ENCODE data around the gene SKOR1. TPM values are rescaled to one million over a fixed set of nuclear protein-coding genes. Genes with fewer than 3 reads are reported as not detected.

Gene SKOR1
- total and polyA plus RNA-seq, 2 of the 13 experiments (the other 11 are each of a cell fraction or from before 2014, with no cell fraction given), result 0.09 to 0.11 TPM

DNA sequence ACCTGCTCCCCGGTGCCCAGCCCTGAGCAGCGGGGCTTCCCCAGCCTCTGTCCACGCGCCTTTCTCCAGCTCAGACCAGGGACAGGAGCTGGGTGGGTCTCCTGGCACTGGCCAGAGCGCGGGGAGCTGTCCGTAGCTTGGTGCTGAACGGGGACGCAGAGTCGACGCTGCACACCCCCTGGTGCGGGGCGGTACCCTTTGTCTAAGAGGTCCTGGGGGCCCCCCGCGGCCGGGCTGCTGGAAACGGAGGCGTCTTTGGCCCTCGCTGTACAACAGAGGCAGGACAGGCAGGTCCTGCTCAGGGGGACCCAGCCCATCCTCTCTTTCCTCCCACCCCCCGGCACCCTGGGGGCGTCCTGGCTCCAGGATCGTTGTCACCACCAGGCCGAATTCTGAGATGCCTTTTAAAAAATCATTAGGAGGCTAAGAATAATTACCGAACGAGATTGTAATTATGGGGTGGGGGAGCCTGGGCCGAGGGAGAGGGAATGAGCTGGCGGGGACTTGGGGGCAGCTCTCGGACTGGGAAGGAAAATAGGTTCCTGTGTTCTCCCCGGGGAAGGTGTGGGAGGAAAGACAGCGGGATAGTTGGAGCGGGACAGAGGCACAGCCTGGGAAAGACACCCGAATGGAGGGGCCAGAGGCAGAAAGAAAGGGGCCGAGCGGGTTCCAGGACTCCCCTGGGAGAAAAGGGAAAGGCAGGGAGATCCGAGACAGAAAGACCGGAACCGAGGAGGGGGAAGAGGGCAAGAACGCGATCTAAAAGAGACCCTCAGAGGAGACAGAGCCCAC is 4.1 kb upstream of the SKOR1 start (continued):
- TF ChIP-seq, protein P1, sequence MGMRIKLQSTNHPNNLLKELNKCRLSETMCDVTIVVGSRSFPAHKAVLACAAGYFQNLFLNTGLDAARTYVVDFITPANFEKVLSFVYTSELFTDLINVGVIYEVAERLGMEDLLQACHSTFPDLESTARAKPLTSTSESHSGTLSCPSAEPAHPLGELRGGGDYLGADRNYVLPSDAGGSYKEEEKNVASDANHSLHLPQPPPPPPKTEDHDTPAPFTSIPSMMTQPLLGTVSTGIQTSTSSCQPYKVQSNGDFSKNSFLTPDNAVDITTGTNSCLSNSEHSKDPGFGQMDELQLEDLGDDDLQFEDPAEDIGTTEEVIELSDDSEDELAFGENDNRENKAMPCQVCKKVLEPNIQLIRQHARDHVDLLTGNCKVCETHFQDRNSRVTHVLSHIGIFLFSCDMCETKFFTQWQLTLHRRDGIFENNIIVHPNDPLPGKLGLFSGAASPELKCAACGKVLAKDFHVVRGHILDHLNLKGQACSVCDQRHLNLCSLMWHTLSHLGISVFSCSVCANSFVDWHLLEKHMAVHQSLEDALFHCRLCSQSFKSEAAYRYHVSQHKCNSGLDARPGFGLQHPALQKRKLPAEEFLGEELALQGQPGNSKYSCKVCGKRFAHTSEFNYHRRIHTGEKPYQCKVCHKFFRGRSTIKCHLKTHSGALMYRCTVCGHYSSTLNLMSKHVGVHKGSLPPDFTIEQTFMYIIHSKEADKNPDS (CRISPR knock-in tag; IDR thresholded peaks at IDR 0.05), result no peak
- TF ChIP-seq SOX13 (IDR thresholded peaks at IDR 0.05) (no peak), SOX13 (CRISPR knock-in tag; conservative IDR thresholded peaks at IDR 0.05 in 1 of 2, IDR thresholded peaks at IDR 0.05 in 1 of 2) (0 out of 4 replicates have a peak, but pooled peaks of 1 of the 2 experiments have one; percentile 9), ARNT2 (CRISPR knock-in tag; IDR thresholded peaks at IDR 0.05; ENCODE audit: low read depth) (0 out of 2 replicates have a peak, but pooled peaks have one; percentile 44), ZNF317 (CRISPR knock-in tag; IDR thresholded peaks at IDR 0.05) (0 out of 2 replicates have a peak, but pooled peaks have one; percentile 29), ZNF777 (CRISPR knock-in tag; IDR thresholded peaks at IDR 0.05) (no peak), SP140L (CRISPR knock-in tag; IDR thresholded peaks at IDR 0.05; ENCODE audit: borderline replicate concordance) (peak; percentile 71; the same call in 1 of the 2 replicates), MEIS1 (CRISPR knock-in tag; IDR thresholded peaks at IDR 0.05; ENCODE audit: borderline replicate concordance) (no peak), ZNF557 (CRISPR knock-in tag; IDR thresholded peaks at IDR 0.05) (0 out of 2 replicates have a peak, but pooled peaks have one; percentile 19), KLF16 (CRISPR knock-in tag; IDR thresholded peaks at IDR 0.05) (0 out of 4 replicates have a peak, but pooled peaks of 1 of the 2 experiments have one; percentile 32), ZMYM3 (CRISPR knock-in tag; IDR thresholded peaks at IDR 0.05) (no peak), XBP1 (CRISPR knock-in tag; IDR thresholded peaks at IDR 0.05) (peak; percentile 76)
- TF ChIP-seq, protein P2, sequence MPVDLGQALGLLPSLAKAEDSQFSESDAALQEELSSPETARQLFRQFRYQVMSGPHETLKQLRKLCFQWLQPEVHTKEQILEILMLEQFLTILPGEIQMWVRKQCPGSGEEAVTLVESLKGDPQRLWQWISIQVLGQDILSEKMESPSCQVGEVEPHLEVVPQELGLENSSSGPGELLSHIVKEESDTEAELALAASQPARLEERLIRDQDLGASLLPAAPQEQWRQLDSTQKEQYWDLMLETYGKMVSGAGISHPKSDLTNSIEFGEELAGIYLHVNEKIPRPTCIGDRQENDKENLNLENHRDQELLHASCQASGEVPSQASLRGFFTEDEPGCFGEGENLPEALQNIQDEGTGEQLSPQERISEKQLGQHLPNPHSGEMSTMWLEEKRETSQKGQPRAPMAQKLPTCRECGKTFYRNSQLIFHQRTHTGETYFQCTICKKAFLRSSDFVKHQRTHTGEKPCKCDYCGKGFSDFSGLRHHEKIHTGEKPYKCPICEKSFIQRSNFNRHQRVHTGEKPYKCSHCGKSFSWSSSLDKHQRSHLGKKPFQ (CRISPR knock-in tag; IDR thresholded peaks at IDR 0.05; ENCODE audit: insufficient replicate concordance), result peak; percentile 30
- TF ChIP-seq, protein P3, sequence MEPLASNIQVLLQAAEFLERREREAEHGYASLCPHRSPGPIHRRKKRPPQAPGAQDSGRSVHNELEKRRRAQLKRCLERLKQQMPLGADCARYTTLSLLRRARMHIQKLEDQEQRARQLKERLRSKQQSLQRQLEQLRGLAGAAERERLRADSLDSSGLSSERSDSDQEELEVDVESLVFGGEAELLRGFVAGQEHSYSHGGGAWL (CRISPR knock-in tag; IDR thresholded peaks at IDR 0.05), result peak; percentile 80; the same call in 1 of the 2 replicates

Measured in HepG2 (cell line).